GM18909 (cell line): ENCODE measurements around the gene C1QTNF12.
"Not testable (repeated sequence)": the region's sequence is repeated elsewhere in the genome, so short reads cannot be mapped to it uniquely, and the experiment has no call there.

Experiments used
- ATAC-seq: cut with Tn5 transposase; IDR thresholded peaks from one replicate; pipeline ENCODE4 v1.9.1; 2021; ENCODE audit warnings: mild to moderate bottlenecking; ENCODE audit not compliant: unreplicated experiment, poor library complexity

Gene C1QTNF12

DNA sequence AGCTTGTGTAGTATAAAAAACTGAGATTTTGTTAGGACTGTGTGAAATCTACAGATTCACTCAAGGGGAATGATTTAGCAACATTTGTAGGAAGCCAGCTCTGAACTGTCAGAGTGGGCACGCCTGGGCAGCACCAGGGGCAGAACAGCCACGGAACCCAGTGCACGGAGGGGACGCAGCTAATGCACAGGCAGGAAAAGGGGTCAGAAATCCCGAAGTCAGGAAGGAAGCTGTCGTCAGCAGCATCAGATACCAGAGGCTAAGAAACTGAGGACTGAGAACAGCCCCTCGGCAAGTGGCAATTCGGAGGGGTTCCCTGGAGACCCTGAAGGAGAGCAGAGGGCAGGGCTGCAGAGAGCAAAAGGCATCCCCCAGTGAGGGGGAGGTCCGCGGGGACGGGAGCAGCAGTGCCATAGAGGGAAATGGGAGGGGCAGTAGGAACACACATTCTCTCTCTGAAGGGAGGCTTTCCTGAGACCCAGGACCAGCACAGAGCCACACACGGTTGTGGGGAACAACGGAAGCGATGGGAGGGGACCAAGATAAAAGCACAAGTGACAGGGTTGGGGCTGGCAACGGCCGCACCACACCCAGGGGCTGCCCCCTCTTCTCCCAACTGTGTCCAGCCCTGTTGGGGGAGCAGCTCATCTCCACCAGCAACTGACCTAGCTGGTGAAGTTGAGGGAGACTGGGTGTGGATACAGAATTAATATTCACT, 14.5 kb upstream of the C1QTNF12 start:
- no peak for ATAC-seq

GRCh38 chr1:1259951-1260600, 13.6 kb upstream of the C1QTNF12 start:
- ATAC-seq: no peak

GRCh38 chr1:1259540-1259939, 13.0 kb upstream of the C1QTNF12 start:
- ATAC-seq: no peak

DNA sequence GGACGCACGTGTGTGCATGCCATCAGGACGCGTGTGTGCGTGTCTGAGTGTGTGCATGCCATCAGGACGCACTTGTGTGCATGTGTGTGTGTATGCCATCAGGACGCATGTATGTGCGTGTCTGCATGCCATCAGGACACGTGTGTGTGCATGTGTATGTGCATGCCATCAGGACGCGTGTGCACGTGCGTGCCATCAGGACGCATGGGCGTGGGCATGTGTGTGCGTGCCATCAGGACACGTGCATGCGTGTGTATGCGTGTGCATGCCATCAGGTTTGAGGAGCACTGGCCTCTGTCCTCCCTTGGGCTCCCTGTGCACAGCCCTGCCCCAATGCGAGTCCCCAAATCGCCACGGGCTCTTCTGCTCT, 12.6 kb upstream of the C1QTNF12 start:
- no peak for ATAC-seq

DNA sequence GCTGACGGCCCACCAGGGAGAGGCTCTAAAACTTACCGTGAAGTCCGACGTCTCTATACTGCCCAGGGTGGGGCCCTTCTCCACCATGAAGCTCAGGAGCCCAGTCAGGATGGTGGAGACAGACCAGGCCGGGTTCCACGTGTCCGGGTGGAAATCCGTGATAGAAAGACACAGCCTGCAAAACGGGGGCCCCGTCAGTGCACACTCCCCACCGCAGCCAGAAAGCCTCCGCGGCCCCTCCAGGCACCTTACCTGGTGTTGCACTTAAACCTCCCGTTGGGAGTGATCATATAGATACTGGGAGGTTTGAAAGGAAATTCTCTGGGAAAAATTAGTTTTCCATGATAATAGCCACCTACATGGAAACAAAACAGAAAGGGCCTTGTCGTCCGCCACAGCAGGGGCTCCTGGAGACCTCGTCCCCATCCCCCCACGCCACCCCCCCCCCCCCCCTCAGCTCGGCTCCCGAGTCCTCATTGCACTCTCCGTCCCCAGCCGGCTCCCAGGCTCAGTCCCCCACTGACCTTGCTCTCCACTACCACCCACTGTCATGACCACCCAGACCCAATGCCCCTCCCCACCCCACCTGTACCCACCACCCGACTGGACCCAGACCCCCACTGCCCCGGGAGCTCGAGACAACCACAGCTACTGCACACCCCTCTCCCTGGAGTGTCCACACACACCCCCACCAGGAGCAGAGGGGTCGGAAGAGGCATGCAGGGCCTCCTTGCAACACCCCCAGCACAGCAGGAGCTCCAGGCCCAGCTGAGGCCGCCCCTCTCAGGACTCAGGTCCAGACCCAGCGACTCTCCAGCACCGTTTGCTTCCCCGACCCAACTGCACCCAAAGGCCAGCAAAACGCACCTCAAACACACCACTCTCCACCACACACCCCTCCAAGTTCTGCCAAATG, 10.7 kb upstream of the C1QTNF12 start:
- ATAC-seq: no peak

GRCh38 chr1:1255611-1256010, 9.1 kb upstream of the C1QTNF12 start:
- ATAC-seq: no peak

- no peak for ATAC-seq
Observed at GRCh38 chr1:1255078-1255477, 8.6 kb upstream of the C1QTNF12 start.

- ATAC-seq: no peak
Observed at GRCh38 chr1:1254667-1254998, 8.1 kb upstream of the C1QTNF12 start.

- no peak for ATAC-seq
Observed at GRCh38 chr1:1253972-1254666, 7.6 kb upstream of the C1QTNF12 start.

- ATAC-seq: no peak
Observed at GRCh38 chr1:1253314-1253713, 6.8 kb upstream of the C1QTNF12 start.

GRCh38 chr1:1250786-1251284, 4.3 kb upstream of the C1QTNF12 start:
- no peak for ATAC-seq

- ATAC-seq: not testable (repeated sequence)
Observed at GRCh38 chr1:1248009-1248913, 1.7 kb upstream of the C1QTNF12 start.

DNA sequence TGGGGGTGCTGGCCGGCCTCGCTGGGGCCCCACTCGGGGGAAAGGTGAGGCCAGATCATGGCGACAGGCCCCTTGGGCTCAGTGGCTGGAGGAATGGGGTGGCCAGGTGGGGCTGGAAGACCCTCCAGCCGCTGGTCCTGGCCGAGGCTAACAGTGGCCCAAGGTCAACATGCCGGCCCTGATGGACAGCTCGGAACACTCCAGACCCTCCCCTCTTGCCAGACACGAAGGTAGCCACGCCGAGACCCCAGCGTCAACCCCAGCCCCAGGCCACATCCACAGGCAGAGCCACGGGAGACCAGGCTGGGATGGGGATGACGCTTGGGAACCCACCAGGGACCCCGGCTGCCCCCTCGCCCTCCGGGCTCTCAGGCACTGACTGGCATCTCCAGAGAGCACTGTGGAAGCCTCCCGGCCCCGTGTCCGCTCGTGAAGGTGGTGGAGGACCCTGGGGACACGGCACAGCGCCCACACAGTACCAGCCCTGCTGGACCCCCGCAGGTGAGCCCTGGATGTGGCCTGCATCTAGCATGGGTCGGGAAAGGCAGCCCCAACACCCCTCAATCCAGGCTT, 905 bp upstream of the C1QTNF12 start:
- no peak for ATAC-seq

DNA sequence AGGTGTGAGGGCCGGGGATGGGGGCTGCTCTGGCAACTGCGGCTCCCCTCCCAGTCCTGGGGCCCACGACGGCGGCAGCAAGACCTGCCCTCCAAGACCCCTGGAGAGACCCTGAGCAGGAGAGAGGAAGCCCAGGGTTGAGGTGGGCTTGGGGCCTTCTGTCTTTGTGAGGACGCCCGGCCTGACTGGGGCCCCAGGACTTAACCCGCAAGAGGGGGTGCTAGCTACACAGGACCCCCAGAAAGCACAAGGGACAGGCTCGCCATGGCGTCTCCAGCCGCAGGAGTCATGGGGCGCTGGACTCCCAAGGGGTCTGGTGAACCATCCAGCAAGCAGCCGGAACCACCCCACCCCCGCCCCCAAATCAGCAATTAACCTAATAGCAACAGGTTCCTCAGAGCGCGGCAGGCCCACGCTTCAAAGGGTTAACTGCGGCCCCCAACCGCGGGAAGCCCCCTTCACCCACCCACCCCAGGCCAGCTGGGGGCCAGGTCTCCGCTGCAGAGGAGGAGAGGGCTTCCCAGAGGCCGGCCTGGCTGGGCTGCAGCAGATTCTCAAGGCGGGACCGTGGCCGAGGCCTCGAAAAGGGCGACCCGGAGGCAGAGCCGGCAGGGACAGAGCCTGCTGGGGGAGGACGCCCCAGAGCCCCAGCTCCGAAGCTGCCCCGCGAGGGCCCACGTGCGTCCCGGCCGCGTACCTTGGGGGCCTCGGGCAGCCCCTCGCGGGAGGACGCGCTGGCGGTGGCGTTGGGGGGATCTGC, 525 bp downstream of the C1QTNF12 start:
- no peak for ATAC-seq

GRCh38 chr1:1245178-1245816, 1.2 kb downstream of the C1QTNF12 start:
- ATAC-seq: no peak

DNA sequence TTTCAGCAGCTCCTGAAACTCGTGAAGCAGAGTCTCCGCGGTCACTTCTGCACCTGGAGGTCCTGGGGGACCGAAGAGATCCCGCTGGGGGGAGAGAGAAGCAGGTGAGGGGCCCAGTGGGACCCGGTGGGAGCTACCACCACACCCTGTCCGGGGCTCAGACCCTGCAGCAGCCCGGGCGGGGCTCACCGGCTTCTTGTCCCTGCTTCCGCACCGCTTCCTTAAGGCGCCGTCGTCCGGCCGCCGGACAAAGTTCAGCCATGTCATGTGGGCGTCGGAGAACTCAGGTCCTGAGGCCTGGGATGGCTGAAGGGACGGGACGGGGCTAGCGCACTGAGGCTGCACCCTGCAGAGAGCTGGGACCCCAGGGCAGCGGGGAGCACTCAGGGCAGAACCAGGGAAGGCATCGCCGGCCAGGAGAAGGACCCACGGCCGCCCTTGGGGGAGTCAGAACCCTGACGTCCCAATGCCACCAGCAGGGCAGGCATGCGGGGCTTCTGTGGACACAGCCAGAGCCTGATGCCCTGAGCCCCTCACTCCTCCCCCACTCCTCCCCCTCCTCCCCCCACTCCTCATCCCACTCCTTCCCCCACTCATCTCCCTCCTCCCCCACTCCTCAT, 2.2 kb downstream of the C1QTNF12 start:
- ATAC-seq: no peak

- no peak for ATAC-seq
Observed at GRCh38 chr1:1243807-1244191, 2.7 kb downstream of the C1QTNF12 start.

- no peak for ATAC-seq
Observed at GRCh38 chr1:1243266-1243660, 3.3 kb downstream of the C1QTNF12 start.
